Measurements from ENCODE around the gene PLA2G6.
"Not testable (repeated sequence)": the region's sequence is repeated elsewhere in the genome, so short reads cannot be mapped to it uniquely, and the experiment has no call there.

The PLA2G6 gene

DNA sequence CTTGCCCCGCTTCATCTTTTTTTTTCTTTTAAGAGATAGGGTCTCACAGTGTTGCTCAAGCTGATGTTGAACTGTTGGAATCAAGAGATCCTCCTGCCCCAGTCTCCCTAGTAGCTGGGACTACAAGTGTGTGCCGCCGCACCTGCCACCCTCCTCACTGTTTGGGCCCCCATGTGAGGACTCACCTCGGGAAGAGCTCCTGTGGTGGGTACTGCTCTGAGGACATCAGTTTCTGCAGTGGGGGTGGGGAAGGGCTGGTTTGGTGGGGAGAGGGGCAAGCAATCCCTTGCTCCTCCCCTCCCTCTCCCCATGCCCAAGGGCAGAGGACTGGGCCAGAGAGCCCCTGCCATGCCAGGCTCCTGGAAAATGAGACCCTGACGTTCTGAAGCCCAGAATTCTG, 96.1 kb downstream of the PLA2G6 start:
- no peak for DNase-seq (ENCODE audit: low read depth in 2 of 2)

DNA sequence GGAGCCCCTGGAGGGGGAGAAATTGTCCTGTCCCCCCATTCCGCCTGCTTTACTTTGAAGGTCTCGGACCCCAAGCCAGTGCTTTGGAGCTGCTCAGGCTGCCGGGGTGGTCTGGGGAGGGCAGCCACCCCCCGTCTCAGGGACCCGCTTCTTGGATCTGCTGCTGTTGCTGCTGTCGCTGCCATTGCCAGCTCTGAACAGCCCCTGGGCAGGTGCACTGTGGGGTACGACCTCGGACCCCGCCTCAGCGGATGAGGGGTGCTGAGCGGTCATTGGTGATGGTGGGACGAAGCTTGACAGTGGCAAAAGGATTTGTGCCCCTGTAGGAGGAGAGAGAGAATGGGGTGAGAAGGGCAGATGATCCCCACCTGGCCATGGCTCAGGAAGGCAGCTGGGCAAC, 96.6 kb downstream of the PLA2G6 start:
- DNase-seq (ENCODE audit: low read depth in 2 of 2) = no peak

DNA sequence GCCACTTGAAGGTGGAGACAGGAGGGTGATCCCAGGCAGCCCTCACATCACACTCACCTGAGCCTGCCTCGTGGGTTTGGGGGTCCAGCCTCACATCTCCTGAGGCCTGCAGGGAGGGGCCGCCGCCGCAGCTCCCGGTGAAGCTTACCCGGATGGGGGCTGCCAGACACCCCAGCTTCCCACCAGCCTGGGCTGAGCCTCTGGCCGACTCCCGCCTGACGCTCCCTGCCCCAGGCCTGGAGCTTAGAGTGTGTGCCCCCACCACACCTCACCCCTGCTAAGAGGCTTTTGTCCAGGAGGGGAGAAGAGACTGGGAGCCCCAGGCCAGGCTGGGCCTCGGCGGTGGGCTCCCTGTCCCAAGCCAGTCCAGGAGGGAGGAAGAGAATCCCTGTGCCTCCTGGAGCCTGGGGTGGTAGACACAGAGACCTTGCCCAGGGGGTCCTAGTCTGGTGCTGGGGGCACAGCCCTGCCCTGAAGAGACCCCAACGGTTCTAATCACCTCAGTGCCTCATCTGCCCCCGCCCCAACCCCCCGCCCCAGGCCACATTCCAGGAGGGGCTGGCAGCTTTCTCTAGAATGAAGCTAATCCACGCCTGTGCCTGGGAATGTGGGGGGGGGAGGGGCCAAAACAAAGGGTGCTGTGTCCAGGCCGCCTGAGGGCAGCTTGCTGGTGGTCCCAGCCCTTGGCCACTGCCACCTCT, 97.5 kb downstream of the PLA2G6 start, which contains the start of gene SLC16A8:
Gene SLC16A8, minus strand, starts transcription at position 254 of the 701 bp plus-strand sequence. CDS start 1,311 bp downstream, outside the sequence.
- DNase-seq (ENCODE audit: low read depth in 2 of 2) = no peak

DNA sequence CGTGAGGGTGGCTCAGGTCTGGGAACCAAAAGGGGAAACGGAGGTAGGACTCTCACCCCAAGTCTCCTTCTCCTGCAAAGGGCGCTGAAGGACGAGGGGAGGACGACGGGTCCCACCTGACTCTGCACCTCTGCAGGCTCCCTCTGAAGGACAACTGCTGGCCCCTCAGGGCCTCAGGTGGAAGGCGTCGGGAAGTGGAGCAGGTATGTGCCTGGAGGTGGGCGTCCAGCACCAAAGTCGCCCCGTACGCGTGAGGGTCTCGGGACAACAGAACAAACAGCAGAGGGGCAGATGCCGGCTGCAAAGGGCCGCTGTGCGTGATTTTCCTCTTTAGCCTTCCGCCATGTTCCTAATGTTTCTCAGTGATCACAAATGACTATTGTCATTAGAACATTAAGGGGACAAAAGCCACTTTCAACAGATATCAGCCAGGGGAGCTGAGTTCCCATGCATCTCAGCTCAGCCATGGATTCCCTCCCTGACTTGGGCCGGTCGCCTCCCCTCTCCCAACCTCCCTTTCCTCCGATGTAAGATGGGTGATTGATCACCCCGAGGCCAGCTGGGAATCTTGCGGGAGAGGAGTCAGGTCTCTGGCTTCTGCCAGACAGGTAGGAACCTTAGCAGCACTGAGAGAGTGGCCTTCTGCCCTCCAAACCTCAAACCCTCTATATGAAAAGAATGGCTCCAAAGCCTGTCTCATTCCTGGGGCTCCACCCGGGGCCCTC, 98.5 kb downstream of the PLA2G6 start:
- DNase-seq (ENCODE audit: low read depth in 2 of 2) = no peak

DNA sequence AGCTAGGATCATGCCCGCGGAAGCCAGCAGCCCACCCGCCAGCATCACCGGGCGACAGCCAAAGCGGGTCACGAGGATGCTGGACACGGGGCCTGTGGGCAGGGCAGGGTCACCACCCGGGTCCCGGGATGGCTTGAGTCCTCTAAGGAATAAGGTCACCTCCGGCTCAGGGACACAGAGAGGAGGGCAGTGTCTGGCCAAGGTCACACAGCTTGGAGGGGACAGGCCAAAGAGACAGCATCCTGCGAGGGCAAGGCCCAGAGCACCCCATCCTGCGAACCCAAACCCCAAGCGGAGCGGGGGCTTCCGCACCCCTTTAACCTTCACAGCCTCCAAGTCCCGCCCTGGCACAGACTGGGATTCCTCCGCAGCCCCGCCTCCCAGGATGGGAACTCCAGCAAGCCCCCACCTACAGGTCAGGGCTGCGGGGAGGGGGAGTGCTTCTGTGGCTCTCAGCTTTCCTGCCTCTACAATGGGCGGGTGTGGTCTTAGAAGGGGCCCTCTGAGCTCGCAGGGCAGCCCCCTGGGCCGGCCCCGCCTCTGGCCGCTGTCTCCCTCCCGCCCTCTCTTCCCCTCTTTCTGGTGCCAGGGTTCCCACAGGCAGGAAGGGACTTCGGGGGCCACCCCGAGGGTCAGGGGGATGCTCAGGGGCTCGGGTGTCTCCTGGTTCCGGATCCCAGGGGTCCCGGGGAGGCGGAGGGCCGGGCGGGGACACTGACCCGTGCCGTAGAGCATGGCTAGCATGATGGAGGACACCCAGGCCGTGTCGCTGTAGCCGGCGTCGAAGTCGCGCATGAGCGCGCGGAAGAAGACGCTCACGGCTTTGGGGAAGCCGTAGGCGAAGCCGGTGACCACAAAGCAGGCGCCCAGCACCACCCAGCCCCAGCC, 99.4 kb downstream of the PLA2G6 start:
- no peak for DNase-seq (ENCODE audit: low read depth in 2 of 2)

GRCh38 chr22:38081636-38081940, 100.0 kb downstream of the PLA2G6 start:
- DNase-seq (ENCODE audit: low read depth in 2 of 2) = no peak

GRCh38 chr22:38080850-38081635, 100.6 kb downstream of the PLA2G6 start:
- no peak for DNase-seq (ENCODE audit: low read depth in 2 of 2)

- DNase-seq (ENCODE audit: low read depth in 2 of 2) = no peak
These were observed 101.2 kb downstream of the PLA2G6 start for GRCh38 chr22:38080474-38080849.

DNA sequence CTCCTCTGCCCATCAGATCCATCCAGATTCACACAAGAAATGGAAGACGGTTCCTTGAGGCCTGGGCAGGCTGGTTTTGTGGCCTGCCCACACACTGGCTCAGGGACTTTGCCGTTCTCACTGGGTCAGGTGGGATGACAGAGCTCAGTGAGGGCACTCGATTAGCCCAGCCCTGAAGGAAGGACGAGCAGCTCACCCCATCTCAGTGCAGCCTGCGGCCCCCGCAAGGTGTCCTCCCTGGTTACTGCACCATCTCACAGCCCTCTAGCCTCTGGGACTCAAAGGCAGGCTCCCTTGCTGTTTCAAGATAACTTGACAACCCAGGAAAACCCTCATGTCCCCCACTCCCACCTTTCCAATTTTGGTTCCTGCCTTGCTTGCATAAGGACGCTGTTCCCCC, 101.8 kb downstream of the PLA2G6 start:
- no peak for DNase-seq (ENCODE audit: low read depth in 2 of 2)

- not testable (repeated sequence) for DNase-seq (ENCODE audit: low read depth in 2 of 2)
These were observed 102.4 kb downstream of the PLA2G6 start for GRCh38 chr22:38079208-38079607.

- DNase-seq (ENCODE audit: low read depth in 2 of 2) = no peak
These were observed 103.4 kb downstream of the PLA2G6 start for GRCh38 chr22:38078046-38078840.

GRCh38 chr22:38077595-38077994, 104.0 kb downstream of the PLA2G6 start:
- DNase-seq (ENCODE audit: low read depth in 2 of 2) = no peak

DNA sequence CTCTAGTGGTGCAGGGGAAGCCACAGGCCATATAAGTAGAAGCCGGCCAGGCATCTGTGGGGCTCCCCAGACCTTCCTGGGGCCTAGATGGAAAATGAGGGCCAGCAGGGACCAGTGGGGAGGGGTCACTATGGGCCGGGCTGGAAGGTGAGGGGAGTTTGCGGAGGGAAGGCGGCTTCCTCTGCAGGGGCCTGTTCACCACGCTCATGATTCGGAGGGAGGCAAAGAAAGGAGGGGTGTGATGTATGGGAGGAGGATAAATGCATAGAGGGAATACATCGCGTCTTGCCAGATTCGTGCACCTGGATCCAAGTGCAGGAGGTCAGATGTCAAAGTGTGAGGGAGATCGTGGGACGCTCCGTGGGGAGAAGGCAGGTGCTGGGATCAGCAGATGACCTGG, 104.5 kb downstream of the PLA2G6 start:
- DNase-seq (ENCODE audit: low read depth in 2 of 2) = no peak

GRCh38 chr22:38075961-38076360, 105.7 kb downstream of the PLA2G6 start:
- no peak for DNase-seq (ENCODE audit: low read depth in 2 of 2)

DNA sequence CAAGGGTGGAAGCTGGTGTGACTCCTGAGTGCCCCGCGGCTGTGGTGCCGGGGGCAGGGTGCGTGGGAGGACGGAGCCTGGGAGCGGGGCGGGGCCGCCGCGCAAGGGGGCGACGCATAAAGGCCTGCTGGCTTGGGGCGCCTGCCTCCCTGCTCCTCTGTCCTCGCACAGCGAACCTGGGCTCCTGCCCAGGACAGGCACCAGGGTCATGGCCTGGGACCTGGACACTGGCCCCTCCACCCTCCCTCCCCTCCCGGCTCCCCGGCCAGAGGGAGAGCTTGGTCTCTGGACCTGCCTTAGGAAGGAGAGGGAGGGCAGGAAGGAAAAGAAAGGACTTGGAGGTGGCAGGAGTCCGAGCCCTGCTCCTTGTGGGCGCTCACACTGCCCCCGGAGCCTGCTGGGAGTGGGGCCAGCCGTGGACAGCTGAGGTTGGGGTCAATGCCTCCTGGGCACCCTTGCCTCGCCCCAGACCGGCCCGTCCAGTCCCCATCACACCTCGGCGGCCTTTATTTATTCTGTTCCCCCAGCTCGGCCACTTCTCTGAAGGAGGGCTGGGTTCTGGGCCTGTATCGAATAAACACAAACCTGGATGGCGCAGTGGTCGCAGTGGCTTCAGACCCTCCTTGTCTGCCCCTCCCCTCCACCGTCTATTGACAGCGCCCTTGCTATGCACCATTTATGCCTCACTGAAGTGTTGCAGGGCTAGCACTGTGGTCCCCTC, 106.4 kb downstream of the PLA2G6 start:
- DNase-seq (ENCODE audit: low read depth in 2 of 2) = no peak

GRCh38 chr22:38074181-38075104, 107.2 kb downstream of the PLA2G6 start:
- DNase-seq (ENCODE audit: low read depth in 2 of 2) = no peak

- DNase-seq (ENCODE audit: low read depth in 2 of 2) = no peak
These were observed 108.2 kb downstream of the PLA2G6 start for GRCh38 chr22:38073150-38074130.
